Trophoblast cell (in vitro differentiated cells and primary cell): ENCODE results near the gene DGKA.
"Not testable (repeated sequence)": the region's sequence is repeated elsewhere in the genome, so short reads cannot be mapped to it uniquely, and the experiment has no call there.

Experiments used
- DNase-seq, 2 donors: peaks; one replicate each; pipeline ENCODE4 v3.0.0-alpha.2; 2016
- H2AFZ ChIP-seq: 2 replicates; pipeline ENCODE4 v1.6.1; 2013; ENCODE audit warnings: low read length, moderate library complexity, mild to moderate bottlenecking; ENCODE audit not compliant: insufficient read depth, poor library complexity
- H2AK5ac ChIP-seq: 2 replicates; pipeline ENCODE4 v1.6.1; 2013; ENCODE audit warnings: mild to moderate bottlenecking, low read length
- H2BK120ac ChIP-seq: 2 replicates; pipeline ENCODE4 v1.6.1; 2013; ENCODE audit warnings: low read length, mild to moderate bottlenecking, moderate library complexity; ENCODE audit not compliant: insufficient read depth, poor library complexity
- H2BK12ac ChIP-seq: 2 replicates; pipeline ENCODE4 v1.6.1; 2013; ENCODE audit warnings: mild to moderate bottlenecking, low read length, moderate library complexity
- H2BK5ac ChIP-seq: 2 replicates; pipeline ENCODE4 v1.6.1; 2013; ENCODE audit warnings: low read length, low read depth, moderate library complexity, mild to moderate bottlenecking; ENCODE audit not compliant: poor library complexity
- H3K14ac ChIP-seq: 2 replicates; pipeline ENCODE4 v1.6.1; 2013; ENCODE audit warnings: mild to moderate bottlenecking, low read length
- H3K18ac ChIP-seq: 2 replicates; pipeline ENCODE4 v1.6.1; 2013; ENCODE audit warnings: mild to moderate bottlenecking, low read length
- H3K23ac ChIP-seq: 2 replicates; pipeline ENCODE4 v1.6.1; 2013; ENCODE audit warnings: low read length
- H3K27ac ChIP-seq: 2 replicates; pipeline ENCODE4 v1.5.1; 2013; ENCODE audit warnings: low read depth, mild to moderate bottlenecking, inconsistent platforms, low read length, moderate library complexity
- H3K27me3 ChIP-seq: 2 replicates; pipeline ENCODE4 v1.6.1; 2013; ENCODE audit warnings: inconsistent platforms, mild to moderate bottlenecking, low read length, moderate library complexity; ENCODE audit not compliant: insufficient read depth
- H3K36me3 ChIP-seq, 2 experiments: 1 replicate in 1 of 2; 2 replicates in 1 of 2; pipeline ENCODE4 v1.6.1; 2013; ENCODE audit warnings: low read length in 2 of 2, mild to moderate bottlenecking in 2 of 2, moderate library complexity in 1 of 2; ENCODE audit not compliant: insufficient read depth in 2 of 2, control insufficient read depth in 1 of 2
- H3K4ac ChIP-seq: 2 replicates; pipeline ENCODE4 v1.6.1; 2013; ENCODE audit warnings: low read depth, mild to moderate bottlenecking, low read length, moderate library complexity
- H3K4me1 ChIP-seq, 2 experiments: 1 replicate in 1 of 2; 2 replicates in 1 of 2; pipeline ENCODE4 v1.6.1; 2013; ENCODE audit warnings: low read length in 2 of 2, mild to moderate bottlenecking in 2 of 2, moderate library complexity in 1 of 2; ENCODE audit not compliant: insufficient read depth in 2 of 2, control insufficient read depth in 1 of 2
- H3K4me2 ChIP-seq: 2 replicates; pipeline ENCODE4 v1.6.1; 2013; ENCODE audit warnings: inconsistent platforms, mild to moderate bottlenecking, low read length, moderate library complexity
- H3K4me3 ChIP-seq: 2 replicates; pipeline ENCODE4 v1.5.1; 2013; ENCODE audit warnings: mild to moderate bottlenecking, low read depth, low read length, inconsistent platforms
- H3K79me1 ChIP-seq: one replicate; pipeline ENCODE4 v1.6.1; 2013; ENCODE audit warnings: low read length
- H3K79me2 ChIP-seq: 2 replicates; pipeline ENCODE4 v1.6.1; 2013; ENCODE audit warnings: low read length, mild to moderate bottlenecking; ENCODE audit not compliant: control insufficient read depth, insufficient read depth, poor library complexity
- H3K9ac ChIP-seq: 2 replicates; pipeline ENCODE4 v1.6.1; 2013; ENCODE audit warnings: mild to moderate bottlenecking, low read length
- H3K9me3 ChIP-seq: 2 replicates; pipeline ENCODE4 v1.6.1; 2013; ENCODE audit warnings: low read depth, mild to moderate bottlenecking, control low read depth, inconsistent platforms, low read length; ENCODE audit not compliant: insufficient read depth
- H4K12ac ChIP-seq: 2 replicates; pipeline ENCODE4 v1.6.1; 2013; ENCODE audit warnings: low read depth, mild to moderate bottlenecking, low read length, moderate library complexity
- H4K8ac ChIP-seq: 2 replicates; pipeline ENCODE4 v1.6.1; 2013; ENCODE audit warnings: low read depth, mild to moderate bottlenecking, low read length, moderate library complexity
- H4K91ac ChIP-seq: one replicate; pipeline ENCODE4 v1.6.1; 2013; ENCODE audit warnings: low read depth, mild to moderate bottlenecking, low read length, moderate library complexity
- WGBS: extraction: QIAGEN DNeasy Blood & Tissue Kit; methylation state at CpG from one replicate; pipeline ENCODE4 v1.1.7; 2013; ENCODE audit warnings: missing lambda C conversion rate; ENCODE audit not compliant: insufficient read length, insufficient coverage; ENCODE audit errors: extremely low coverage; 5-methylcytosine and 5-hydroxymethylcytosine counted together

The DGKA gene

GRCh38 chr12:55999522-55999921 is 68.6 kb downstream of the DGKA start:
- H3K4me3 ChIP-seq, H2BK120ac ChIP-seq, H2BK5ac ChIP-seq, H3K4me1 ChIP-seq, H4K8ac ChIP-seq, H3K79me1 ChIP-seq, H4K12ac ChIP-seq, H3K23ac ChIP-seq, H2AFZ ChIP-seq, H3K14ac ChIP-seq, H3K4ac ChIP-seq, DNase-seq, H2BK12ac ChIP-seq, H3K18ac ChIP-seq, H3K9ac ChIP-seq, H3K27ac ChIP-seq, H4K91ac ChIP-seq, H3K27me3 ChIP-seq, H3K9me3 ChIP-seq, H3K79me2 ChIP-seq, H3K4me2 ChIP-seq, H2AK5ac ChIP-seq: not testable (repeated sequence)
- WGBS: no CpG with 5 or more reads among the region's 6 CpGs
- peaks cover 18 to 19% of the 10 kb centered on the region in 2 experiments for H3K36me3 ChIP-seq

- H2AK5ac ChIP-seq: not testable (repeated sequence)
Observed at GRCh38 chr12:55999999-56000540, 69.1 kb downstream of the DGKA start.

GRCh38 chr12:56001487-56002100 is 70.6 kb downstream of the DGKA start:
- Histone ChIP-seq H2AFZ (no peak overlapping the region), H4K8ac (no peak overlapping the region), H3K36me3 (peaks cover 21 to 22% of the 10 kb centered on the region in 2 experiments), H3K4ac (no peak overlapping the region), H3K18ac (no peak overlapping the region), H2BK5ac (no peak overlapping the region), H3K4me2 (no peak overlapping the region), H3K79me1 (peaks cover 4% of the 10 kb centered on the region), H2BK12ac (no peak overlapping the region), H2BK120ac (no peak overlapping the region), H3K4me3 (no peak overlapping the region), H3K9me3 (no peaks in the 10 kb centered on the region), H2AK5ac (no peak overlapping the region), H3K23ac (no peak overlapping the region), H3K79me2 (peaks cover 4% of the 10 kb centered on the region), H4K91ac (no peak overlapping the region), H3K14ac (no peak overlapping the region), H3K27me3 (no peaks in the 10 kb centered on the region), H3K27ac (no peak overlapping the region), H3K4me1 (peaks cover 3 to 7% of the 10 kb centered on the region in 2 experiments), H3K9ac (no peak overlapping the region), H4K12ac (no peak overlapping the region)
- peak in 1 of 2 donors; percentile 57 for DNase-seq
- no CpG with 5 or more reads among the region's 7 CpGs for WGBS

More at GRCh38 chr12:55999999-56000540, 69.1 kb downstream of the DGKA start:
- not testable (repeated sequence) for H2BK5ac ChIP-seq, H3K79me1 ChIP-seq, H3K14ac ChIP-seq, H3K27me3 ChIP-seq, H3K27ac ChIP-seq, H3K4me2 ChIP-seq, H3K23ac ChIP-seq, H3K4ac ChIP-seq, H4K91ac ChIP-seq, H2BK120ac ChIP-seq, H3K79me2 ChIP-seq, H4K8ac ChIP-seq, DNase-seq, H3K4me1 ChIP-seq, H3K9me3 ChIP-seq, H4K12ac ChIP-seq, H2BK12ac ChIP-seq, H3K18ac ChIP-seq, H2AFZ ChIP-seq, H3K9ac ChIP-seq, H3K4me3 ChIP-seq
- H3K36me3 ChIP-seq: peaks cover 22 to 23% of the 10 kb centered on the region in 2 experiments
- no CpG with 5 or more reads among the region's 33 CpGs for WGBS

- not testable (repeated sequence) for H3K14ac ChIP-seq
Observed at GRCh38 chr12:56003376-56003775, 72.4 kb downstream of the DGKA start.

More at GRCh38 chr12:56003376-56003775, 72.4 kb downstream of the DGKA start:
- not testable (repeated sequence) for H3K4ac ChIP-seq, H3K4me3 ChIP-seq, H3K4me2 ChIP-seq, H3K18ac ChIP-seq, H2BK120ac ChIP-seq, H3K9me3 ChIP-seq, H2BK12ac ChIP-seq, H2AFZ ChIP-seq, H2AK5ac ChIP-seq, H3K4me1 ChIP-seq, H2BK5ac ChIP-seq, H3K27me3 ChIP-seq, H3K79me2 ChIP-seq, H3K27ac ChIP-seq, H4K91ac ChIP-seq, H4K12ac ChIP-seq, H3K23ac ChIP-seq, H4K8ac ChIP-seq, H3K9ac ChIP-seq, DNase-seq
- no CpG with 5 or more reads among the region's 5 CpGs for WGBS
- peaks cover 21 to 22% of the 10 kb centered on the region in 2 experiments for H3K36me3 ChIP-seq
- H3K79me1 ChIP-seq: peaks cover 11% of the 10 kb centered on the region
